K562 (cell line): ENCODE measurements around the gene HOXD13. TPM values are rescaled to one million over a fixed set of nuclear protein-coding genes. Genes with fewer than 3 reads are reported as not detected.

Experiments used
- ARID3B ChIP-seq: fragments of 250-450 bp; sonication (Bioruptor Pico); IDR thresholded peaks from 2 replicates; pipeline ENCODE4 v1.4.0; 2020; ENCODE audit warnings: borderline replicate concordance
- ATF7 ChIP-seq: fragments of 450-650 bp; IDR thresholded peaks from 2 replicates; pipeline ENCODE4 v1.7.1; 2014; ENCODE audit warnings: mild to moderate bottlenecking, moderate library complexity
- CBFA2T2 ChIP-seq: fragments of 450-650 bp; conservative IDR thresholded peaks from 2 replicates; pipeline ENCODE4 v1.6.1; 2017; ENCODE audit warnings: mild to moderate bottlenecking
- E2F3 ChIP-seq: fragments of 250-450 bp; sonication (Bioruptor Pico); IDR thresholded peaks from 2 replicates; pipeline ENCODE4 v1.4.0; 2020; ENCODE audit warnings: mild to moderate bottlenecking
- ETV1 ChIP-seq: fragments of 450-650 bp; conservative IDR thresholded peaks from 2 replicates; pipeline ENCODE4 v1.6.1; 2016; ENCODE audit warnings: missing genetic modification characterization, control low read depth, low read depth, missing compliant biosample characterization
- FOXA1 ChIP-seq: fragments of 450-650 bp; IDR thresholded peaks from 2 replicates; pipeline ENCODE4 v1.6.1; 2016; ENCODE audit warnings: mild to moderate bottlenecking, borderline replicate concordance
- FOXP1 ChIP-seq: sonication (generic); formaldehyde crosslinking; IDR thresholded peaks from 2 replicates; pipeline ENCODE4 v1.8.0; 2022; ENCODE audit warnings: mild to moderate bottlenecking, missing genetic modification reagents
- KDM4B ChIP-seq, 2 experiments: fragments of 450-650 bp in 1 of 2; sonication (generic) in 1 of 2; IDR thresholded peaks; 2 replicates each; pipeline ENCODE4 v1.6.1; 2016 to 2017; ENCODE audit warnings: borderline replicate concordance in 2 of 2, antibody characterized with exemption in 1 of 2, low read depth in 1 of 2, mild to moderate bottlenecking in 1 of 2
- NCOA6 ChIP-seq: fragments of 450-650 bp; IDR thresholded peaks from 2 replicates; pipeline ENCODE4 v1.6.1; 2017; ENCODE audit warnings: mild to moderate bottlenecking
- NFIC ChIP-seq: fragments of 450-650 bp; IDR thresholded peaks from 2 replicates; pipeline ENCODE4 v1.6.1; 2017; ENCODE audit warnings: mild to moderate bottlenecking, inconsistent platforms
- PURB ChIP-seq: sonication (generic); formaldehyde crosslinking; IDR thresholded peaks from 2 replicates; pipeline ENCODE4 v1.9.0; 2021; ENCODE audit warnings: low read depth, mild to moderate bottlenecking, missing genetic modification reagents
- RB1 ChIP-seq: fragments of 450-650 bp; IDR thresholded peaks from 2 replicates; pipeline ENCODE4 v1.6.1; 2017; ENCODE audit warnings: low read depth, mild to moderate bottlenecking
- SIN3B ChIP-seq: fragments of 450-650 bp; IDR thresholded peaks from 2 replicates; pipeline ENCODE4 v1.6.1; 2017; ENCODE audit warnings: low read depth, mild to moderate bottlenecking, moderate library complexity
- SLC30A9 ChIP-seq: fragments of 250-450 bp; sonication (Bioruptor Pico); IDR thresholded peaks from 2 replicates; pipeline ENCODE4 v1.8.0; 2022; ENCODE audit warnings: mild to moderate bottlenecking, moderate library complexity
- SRF ChIP-seq, 2 experiments: fragments of 250-450, 450-650 bp in 1 of 2; sonication (Bioruptor Pico) in 1 of 2; sonication (generic) in 1 of 2; formaldehyde crosslinking; IDR thresholded peaks; 2 replicates each; pipeline versions ENCODE4 v1.5.0 to v1.5.1; 2020 to 2022; ENCODE audit warnings: mild to moderate bottlenecking in 1 of 2, missing genetic modification reagents in 1 of 2
- ZNF512 ChIP-seq: IDR thresholded peaks from 2 replicates; pipeline ENCODE4 v1.6.1; 2016; ENCODE audit warnings: missing genetic modification characterization, missing compliant biosample characterization
- ZNF589 ChIP-seq: fragments of 200-800 bp; sonication (Bioruptor generic); IDR thresholded peaks from 2 replicates; pipeline ENCODE4 v1.6.1; 2016; ENCODE audit warnings: low read depth, missing genetic modification characterization, missing compliant biosample characterization
- ZNF764 ChIP-seq: fragments of 250-450 bp; sonication (Bioruptor Pico); IDR thresholded peaks from 2 replicates; pipeline ENCODE4 v1.4.0; 2020; ENCODE audit warnings: low read depth, mild to moderate bottlenecking, moderate library complexity
- ZNF77 ChIP-seq: fragments of 250-450 bp; sonication (Bioruptor Pico); IDR thresholded peaks from 2 replicates; pipeline ENCODE4 v1.5.0; 2020
- polyA plus RNA-seq, 8 experiments: library from polyadenylated mRNA; depleted of rRNA in 4 of 8; stranded (reverse) in 5 of 8; unstranded in 3 of 8; fragments of >200 nt; fragmentation: Nextera tagmentation in 2 of 8; fragmentation: Illumina TruSeq in 1 of 8; extraction: Ambion mirVana in 2 of 8; extraction: Trizol in 1 of 8; gene quantifications; 2 replicates each; pipeline versions ENCODE4 v1.2.1 to v1.2.3, GENCODE V29; 2011 to 2014; ENCODE audit warnings: inconsistent platforms in 1 of 8, missing spikeins in 1 of 8
- total RNA-seq, 7 experiments: library from RNA; depleted of rRNA in 6 of 7; stranded (reverse); fragments of >200 nt in 6 of 7; fragmentation: Illumina TruSeq in 2 of 7; extraction: Trizol in 2 of 7; gene quantifications; 2 replicates each; pipeline versions ENCODE4 v1.2.1 to v1.2.3, GENCODE V29; 2011 to 2021; ENCODE audit warnings: low replicate concordance in 1 of 7
- TF ChIP-seq, protein P1 (sequence below): sonication (generic); formaldehyde crosslinking; IDR thresholded peaks from 2 replicates; pipeline ENCODE4 v1.8.1; 2023; ENCODE audit warnings: mild to moderate bottlenecking, missing genetic modification reagents
- TF ChIP-seq, protein P2 (sequence below): sonication (generic); formaldehyde crosslinking; IDR thresholded peaks from 2 replicates; pipeline ENCODE4 v1.8.1; 2023; ENCODE audit warnings: mild to moderate bottlenecking, missing genetic modification reagents

The HOXD13 gene
- total and polyA plus RNA-seq, 9 of the 15 experiments (the other 6 are each of a cell fraction or from before 2014, with no cell fraction given) = 0.03 to 0.04 TPM; not detected in 7

DNA sequence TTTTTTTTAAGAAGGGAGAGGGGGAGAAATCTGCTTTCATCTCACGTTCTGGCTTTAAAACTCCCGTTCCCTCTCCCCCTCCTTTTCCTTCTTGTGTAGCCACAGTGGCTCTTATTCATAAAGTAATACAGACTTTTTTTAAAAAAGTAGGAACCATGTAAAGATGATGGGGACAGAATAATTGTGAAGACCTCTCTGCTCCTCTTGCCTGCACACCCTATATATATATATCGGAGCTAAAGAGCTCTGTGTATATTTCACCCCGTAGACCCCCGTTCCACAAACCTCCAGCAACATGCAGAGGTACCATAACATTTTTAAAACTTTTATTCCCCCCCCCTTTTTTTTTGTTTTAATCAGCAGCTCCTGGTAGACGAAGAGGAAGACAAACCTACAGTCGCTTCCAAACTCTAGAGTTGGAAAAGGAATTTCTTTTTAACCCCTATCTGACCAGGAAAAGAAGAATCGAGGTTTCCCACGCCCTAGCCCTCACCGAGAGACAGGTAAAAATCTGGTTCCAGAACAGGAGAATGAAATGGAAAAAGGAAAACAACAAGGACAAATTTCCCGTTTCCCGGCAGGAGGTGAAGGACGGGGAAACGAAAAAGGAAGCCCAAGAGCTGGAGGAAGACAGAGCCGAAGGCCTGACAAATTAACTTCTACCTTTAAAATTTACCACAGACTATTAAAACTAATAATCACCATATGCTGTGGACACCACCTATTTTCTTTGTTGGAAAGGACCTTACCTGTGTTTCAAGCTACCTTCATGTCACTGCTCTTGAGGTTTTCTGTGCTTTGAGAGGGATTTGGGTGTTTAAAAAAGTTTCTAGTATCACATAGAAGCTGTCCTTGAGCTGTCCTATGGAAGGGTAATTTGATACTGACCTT, 38.7 kb downstream of the HOXD13 start (continued):
- TF ChIP-seq SLC30A9 (CRISPR knock-in tag) (no peak), ETV1 (tag) (no peak), ARID3B (no peak), E2F3 (CRISPR knock-in tag) (no peak), SRF (CRISPR knock-in tag; IDR thresholded peaks at IDR 0.05) (no peak), NCOA6 (no peak), FOXA1 (no peak), NFIC (no peak), PURB (no peak), ZNF764 (CRISPR knock-in tag) (no peak), KDM4B (IDR thresholded peaks at IDR 0.05; ENCODE audit: borderline replicate concordance in 2 of 2, low read depth in 1 of 2) (no peak), RB1 (no peak), ZNF589 (CRISPR knock-in tag) (no peak), CBFA2T2 (no peak), SIN3B (no peak), ZNF77 (CRISPR knock-in tag) (no peak), FOXP1 (no peak), ZNF512 (tag) (peak; percentile 48; the same call in 1 of the 2 replicates), ATF7 (no peak)
- TF ChIP-seq, protein P1, sequence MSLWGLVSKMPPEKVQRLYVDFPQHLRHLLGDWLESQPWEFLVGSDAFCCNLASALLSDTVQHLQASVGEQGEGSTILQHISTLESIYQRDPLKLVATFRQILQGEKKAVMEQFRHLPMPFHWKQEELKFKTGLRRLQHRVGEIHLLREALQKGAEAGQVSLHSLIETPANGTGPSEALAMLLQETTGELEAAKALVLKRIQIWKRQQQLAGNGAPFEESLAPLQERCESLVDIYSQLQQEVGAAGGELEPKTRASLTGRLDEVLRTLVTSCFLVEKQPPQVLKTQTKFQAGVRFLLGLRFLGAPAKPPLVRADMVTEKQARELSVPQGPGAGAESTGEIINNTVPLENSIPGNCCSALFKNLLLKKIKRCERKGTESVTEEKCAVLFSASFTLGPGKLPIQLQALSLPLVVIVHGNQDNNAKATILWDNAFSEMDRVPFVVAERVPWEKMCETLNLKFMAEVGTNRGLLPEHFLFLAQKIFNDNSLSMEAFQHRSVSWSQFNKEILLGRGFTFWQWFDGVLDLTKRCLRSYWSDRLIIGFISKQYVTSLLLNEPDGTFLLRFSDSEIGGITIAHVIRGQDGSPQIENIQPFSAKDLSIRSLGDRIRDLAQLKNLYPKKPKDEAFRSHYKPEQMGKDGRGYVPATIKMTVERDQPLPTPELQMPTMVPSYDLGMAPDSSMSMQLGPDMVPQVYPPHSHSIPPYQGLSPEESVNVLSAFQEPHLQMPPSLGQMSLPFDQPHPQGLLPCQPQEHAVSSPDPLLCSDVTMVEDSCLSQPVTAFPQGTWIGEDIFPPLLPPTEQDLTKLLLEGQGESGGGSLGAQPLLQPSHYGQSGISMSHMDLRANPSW (CRISPR knock-in tag) = no peak
- TF ChIP-seq, protein P2, sequence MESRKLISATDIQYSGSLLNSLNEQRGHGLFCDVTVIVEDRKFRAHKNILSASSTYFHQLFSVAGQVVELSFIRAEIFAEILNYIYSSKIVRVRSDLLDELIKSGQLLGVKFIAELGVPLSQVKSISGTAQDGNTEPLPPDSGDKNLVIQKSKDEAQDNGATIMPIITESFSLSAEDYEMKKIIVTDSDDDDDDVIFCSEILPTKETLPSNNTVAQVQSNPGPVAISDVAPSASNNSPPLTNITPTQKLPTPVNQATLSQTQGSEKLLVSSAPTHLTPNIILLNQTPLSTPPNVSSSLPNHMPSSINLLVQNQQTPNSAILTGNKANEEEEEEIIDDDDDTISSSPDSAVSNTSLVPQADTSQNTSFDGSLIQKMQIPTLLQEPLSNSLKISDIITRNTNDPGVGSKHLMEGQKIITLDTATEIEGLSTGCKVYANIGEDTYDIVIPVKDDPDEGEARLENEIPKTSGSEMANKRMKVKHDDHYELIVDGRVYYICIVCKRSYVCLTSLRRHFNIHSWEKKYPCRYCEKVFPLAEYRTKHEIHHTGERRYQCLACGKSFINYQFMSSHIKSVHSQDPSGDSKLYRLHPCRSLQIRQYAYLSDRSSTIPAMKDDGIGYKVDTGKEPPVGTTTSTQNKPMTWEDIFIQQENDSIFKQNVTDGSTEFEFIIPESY (CRISPR knock-in tag) = no peak
